Measurements from ENCODE around the gene ZDHHC14. TPM values are rescaled to one million over a fixed set of nuclear protein-coding genes. Genes with fewer than 3 reads are reported as not detected.

The ZDHHC14 gene
- total RNA-seq, 1 experiment from 2014 or later, result 17.3 TPM

GRCh38 chr6:157346373-157346772 is 34.6 kb upstream of the ZDHHC14 start:
- intact Hi-C loops (cut with micrococcal nuclease; ENCODE audit: unreplicated experiment), result no loop called here
- Mint-ChIP-seq H3K36me3 (ENCODE audit: insufficient read depth, unreplicated experiment) (no peaks in the 10 kb centered on the region), H3K4me1 (ENCODE audit: low read depth, unreplicated experiment) (no peaks in the 10 kb centered on the region), H3K9me3 (ENCODE audit: low read depth, unreplicated experiment) (no peaks in the 10 kb centered on the region), H3K27me3 (ENCODE audit: unreplicated experiment) (no peaks in the 10 kb centered on the region), H3K4me3 (ENCODE audit: low read depth, unreplicated experiment) (no peak overlapping the region), H3K27ac (ENCODE audit: unreplicated experiment) (no peak overlapping the region)
- CTCF ChIA-PET, result no interaction called here
- BruUV-seq (replicated peaks), result no TSS peak
- no peak for DNase-seq
- no peak for TF ChIP-seq CTCF (IDR thresholded peaks at IDR 0.05; ENCODE audit: unreplicated experiment)

GRCh38 chr6:157358287-157358686 is 22.7 kb upstream of the ZDHHC14 start:
- no peaks in the 10 kb centered on the region for H3K36me3 Mint-ChIP-seq (ENCODE audit: insufficient read depth, unreplicated experiment)
- peaks cover 10% of the 10 kb centered on the region for H3K27me3 Mint-ChIP-seq (ENCODE audit: unreplicated experiment)
- no peak for TF ChIP-seq CTCF (IDR thresholded peaks at IDR 0.05; ENCODE audit: unreplicated experiment)
- BruUV-seq (replicated peaks), result no TSS peak
- no peak for DNase-seq
- no peak overlapping the region for H3K27ac Mint-ChIP-seq (ENCODE audit: unreplicated experiment)
- H3K4me1 Mint-ChIP-seq (ENCODE audit: low read depth, unreplicated experiment), result no peaks in the 10 kb centered on the region
- CTCF ChIA-PET, result no interaction called here
- H3K4me3 Mint-ChIP-seq (ENCODE audit: low read depth, unreplicated experiment), result no peak overlapping the region
- intact Hi-C loops (cut with micrococcal nuclease; ENCODE audit: unreplicated experiment), result no loop called here
- no peaks in the 10 kb centered on the region for H3K9me3 Mint-ChIP-seq (ENCODE audit: low read depth, unreplicated experiment)

GRCh38 chr6:157361886-157362285 is 19.1 kb upstream of the ZDHHC14 start:
- H3K9me3 Mint-ChIP-seq (ENCODE audit: low read depth, unreplicated experiment), result no peaks in the 10 kb centered on the region
- intact Hi-C loops (cut with micrococcal nuclease; ENCODE audit: unreplicated experiment), result no loop called here
- H3K36me3 Mint-ChIP-seq (ENCODE audit: insufficient read depth, unreplicated experiment), result no peaks in the 10 kb centered on the region
- CTCF ChIA-PET, result no interaction called here
- no peak for DNase-seq
- TF ChIP-seq CTCF (IDR thresholded peaks at IDR 0.05; ENCODE audit: unreplicated experiment), result no peak
- H3K27me3 Mint-ChIP-seq (ENCODE audit: unreplicated experiment), result no peaks in the 10 kb centered on the region
- H3K4me1 Mint-ChIP-seq (ENCODE audit: low read depth, unreplicated experiment), result no peaks in the 10 kb centered on the region
- H3K27ac Mint-ChIP-seq (ENCODE audit: unreplicated experiment), result no peak overlapping the region
- no TSS peak for BruUV-seq (replicated peaks)
- H3K4me3 Mint-ChIP-seq (ENCODE audit: low read depth, unreplicated experiment), result no peak overlapping the region

- Mint-ChIP-seq H3K4me1 (ENCODE audit: low read depth, unreplicated experiment) (no peaks in the 10 kb centered on the region), H3K27me3 (ENCODE audit: unreplicated experiment) (no peaks in the 10 kb centered on the region), H3K36me3 (ENCODE audit: insufficient read depth, unreplicated experiment) (no peaks in the 10 kb centered on the region), H3K27ac (ENCODE audit: unreplicated experiment) (no peak overlapping the region), H3K4me3 (ENCODE audit: low read depth, unreplicated experiment) (no peak overlapping the region), H3K9me3 (ENCODE audit: low read depth, unreplicated experiment) (no peaks in the 10 kb centered on the region)
- no peak for TF ChIP-seq CTCF (IDR thresholded peaks at IDR 0.05; ENCODE audit: unreplicated experiment)
- CTCF ChIA-PET, result interaction anchor here (1.0 kb wide), 1 partner anchor 10 kb away, joined by 3 read pairs; no protein-coding TSS in a partner anchor
- DNase-seq, result no peak
- no TSS peak for BruUV-seq (replicated peaks)
- intact Hi-C loops (cut with micrococcal nuclease; ENCODE audit: unreplicated experiment), result no loop called here
These were observed 16.3 kb upstream of the ZDHHC14 start for GRCh38 chr6:157364705-157365104.

Data from Calu3 (cell line).